ENCODE data around the gene MAGI2. TPM values are rescaled to one million over a fixed set of nuclear protein-coding genes. Genes with fewer than 3 reads are reported as not detected.

MAGI2 gene
- total RNA-seq, 1 experiment from 2014 or later: 2.0 TPM

DNA sequence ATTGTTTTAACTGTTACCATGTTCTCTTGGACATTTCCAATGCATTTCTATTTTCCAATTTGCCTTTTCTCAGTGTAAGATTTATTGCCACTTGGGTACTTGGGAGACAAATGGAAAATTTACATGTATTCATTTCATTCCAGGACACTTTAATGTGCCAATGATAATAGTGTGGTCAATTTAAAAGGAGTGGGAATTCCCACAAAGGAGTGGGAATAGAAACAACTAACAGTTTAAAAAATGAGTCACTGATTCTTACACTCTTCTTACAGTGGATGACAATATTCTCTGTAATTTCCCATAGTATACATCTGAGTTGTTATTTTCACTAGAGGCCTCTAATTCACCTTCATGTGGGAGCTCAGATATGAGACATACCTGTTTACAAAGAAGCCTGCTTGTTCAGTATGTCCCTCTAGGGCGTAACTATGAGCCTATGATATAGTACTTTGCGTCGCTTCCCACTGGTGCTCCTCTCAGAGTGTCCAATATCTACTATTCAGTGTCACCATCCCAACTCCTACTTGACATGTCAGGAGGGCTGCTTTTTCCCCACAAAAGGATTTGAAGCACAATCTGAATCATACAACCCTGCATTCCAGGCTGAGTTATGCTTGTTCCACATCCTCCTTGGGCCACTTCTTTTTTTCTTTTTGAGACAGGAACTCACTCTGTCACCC is 1353.6 kb downstream of the MAGI2 start:
- DNase-seq (ENCODE audit: low read depth, low spot score): no peak
- in situ Hi-C loops (cut with HindIII; ENCODE audit: low pct_unique_long_range_greater_than_20kb, low sequenced_read_pairs): no loop called here

- in situ Hi-C loops (cut with HindIII; ENCODE audit: low pct_unique_long_range_greater_than_20kb, low sequenced_read_pairs): no loop called here
- DNase-seq (ENCODE audit: low read depth, low spot score): no peak
Measured at GRCh38 chr7:78095549-78095948, 1357.9 kb downstream of the MAGI2 start.

- in situ Hi-C loops (cut with HindIII; ENCODE audit: low pct_unique_long_range_greater_than_20kb, low sequenced_read_pairs): no loop called here
- no peak for DNase-seq (ENCODE audit: low read depth, low spot score)
Measured at GRCh38 chr7:78092331-78092730, 1361.1 kb downstream of the MAGI2 start.

GRCh38 chr7:78090616-78091015 is 1362.9 kb downstream of the MAGI2 start:
- in situ Hi-C loops (cut with HindIII; ENCODE audit: low pct_unique_long_range_greater_than_20kb, low sequenced_read_pairs): no loop called here
- peak; percentile 54 for DNase-seq (ENCODE audit: low read depth, low spot score)

DNA sequence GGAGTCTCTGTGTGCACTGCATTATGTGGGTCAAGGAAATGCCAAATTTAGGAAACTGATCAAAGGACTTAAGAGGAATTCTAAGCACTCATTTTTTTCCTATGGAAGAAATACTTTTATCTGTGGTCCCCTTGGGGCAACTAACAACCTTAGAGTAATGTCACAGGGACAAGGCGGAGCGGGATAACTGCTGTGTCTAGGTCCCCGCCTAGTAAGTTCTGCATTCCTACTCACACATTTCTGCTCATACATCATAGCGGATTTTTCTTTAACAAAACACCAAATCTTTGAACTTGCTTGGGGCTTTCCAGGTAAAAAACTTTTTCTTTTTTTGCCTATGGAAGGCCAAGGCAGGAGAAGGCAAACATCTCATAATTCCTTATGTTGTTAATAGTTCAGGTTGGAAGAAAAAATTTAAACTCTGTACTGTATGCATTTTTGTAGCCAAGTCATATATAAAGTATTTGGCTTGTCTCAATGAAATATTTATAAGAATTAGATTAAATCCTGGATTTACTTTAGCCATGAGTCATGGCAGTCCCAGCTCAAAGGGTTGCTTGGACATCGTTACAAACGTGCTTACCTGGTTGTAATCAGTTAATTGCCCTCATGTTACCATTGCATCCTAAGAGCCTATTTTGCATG is 1369.9 kb downstream of the MAGI2 start:
- DNase-seq (ENCODE audit: low read depth, low spot score): no peak

DNA sequence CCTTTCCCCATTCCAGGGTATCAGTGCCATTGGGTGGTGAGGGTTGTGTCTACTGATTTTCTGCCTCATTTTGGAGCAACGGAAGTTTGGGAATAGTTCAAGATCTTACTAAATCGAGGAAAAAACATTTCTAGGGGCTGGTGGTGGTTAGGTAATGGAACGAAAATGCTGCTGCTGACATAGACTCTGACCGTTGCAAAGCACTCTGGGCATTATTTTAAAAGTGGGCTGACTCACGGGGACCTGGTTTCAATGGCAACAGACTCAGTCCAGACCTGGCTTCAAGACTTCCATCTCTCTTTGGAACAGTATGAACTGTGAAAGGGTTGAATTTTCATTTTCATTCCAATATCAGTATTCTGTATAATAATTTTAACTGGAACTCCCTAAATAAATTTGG is 1370.9 kb downstream of the MAGI2 start:
- in situ Hi-C loops (cut with HindIII; ENCODE audit: low pct_unique_long_range_greater_than_20kb, low sequenced_read_pairs): no loop called here
- DNase-seq (ENCODE audit: low read depth, low spot score): no peak

More for the DNA sequence above, 1369.9 kb downstream of the MAGI2 start:
- in situ Hi-C loops (cut with HindIII; ENCODE audit: low pct_unique_long_range_greater_than_20kb, low sequenced_read_pairs): no loop called here

GRCh38 chr7:78081888-78082287 is 1371.6 kb downstream of the MAGI2 start:
- peak; percentile 38 for DNase-seq (ENCODE audit: low read depth, low spot score)
- in situ Hi-C loops (cut with HindIII; ENCODE audit: low pct_unique_long_range_greater_than_20kb, low sequenced_read_pairs): no loop called here

DNA sequence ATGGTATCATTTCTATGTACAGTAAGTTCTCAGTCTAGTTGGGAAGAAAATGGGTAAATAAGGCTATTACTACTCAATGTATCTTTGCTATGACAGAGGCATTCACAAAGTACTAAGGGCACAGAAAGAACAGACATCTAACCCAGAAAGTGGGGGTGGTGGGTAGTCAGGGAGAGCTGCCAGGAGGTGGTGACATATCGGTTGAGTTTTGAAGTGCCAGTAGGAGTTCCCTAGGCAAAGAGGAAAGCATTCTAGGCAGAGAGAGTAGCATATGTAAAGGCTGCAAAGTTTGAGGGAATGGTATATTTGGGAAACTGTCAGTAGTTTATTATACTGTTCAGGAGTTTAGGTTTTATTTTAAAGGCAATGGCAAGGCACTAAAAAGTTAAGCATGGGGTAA is 1372.1 kb downstream of the MAGI2 start:
- DNase-seq (ENCODE audit: low read depth, low spot score): no peak
- in situ Hi-C loops (cut with HindIII; ENCODE audit: low pct_unique_long_range_greater_than_20kb, low sequenced_read_pairs): no loop called here

- in situ Hi-C loops (cut with HindIII; ENCODE audit: low pct_unique_long_range_greater_than_20kb, low sequenced_read_pairs): no loop called here
- DNase-seq (ENCODE audit: low read depth, low spot score): no peak
Measured at GRCh38 chr7:78080811-78081210, 1372.7 kb downstream of the MAGI2 start.

DNA sequence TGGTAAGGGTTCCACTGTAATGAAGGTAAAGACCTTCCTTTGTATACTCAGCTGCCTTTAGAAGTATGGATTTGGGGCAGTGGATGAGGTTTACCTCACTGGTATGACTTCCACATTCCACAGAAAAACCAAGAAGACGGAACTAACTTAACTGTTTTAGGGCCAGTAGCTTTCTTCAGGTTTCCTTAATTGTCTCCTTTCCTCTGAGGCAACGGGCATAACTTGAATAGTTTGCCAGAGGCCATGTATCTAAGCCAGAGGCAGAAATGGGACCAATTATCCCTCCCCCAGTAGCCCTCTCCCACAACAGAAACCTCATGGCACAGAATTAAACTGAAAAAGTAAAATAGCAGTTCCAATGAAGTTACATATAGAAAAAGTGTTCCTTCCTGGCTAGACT is 1373.2 kb downstream of the MAGI2 start:
- no peak for DNase-seq (ENCODE audit: low read depth, low spot score)
- in situ Hi-C loops (cut with HindIII; ENCODE audit: low pct_unique_long_range_greater_than_20kb, low sequenced_read_pairs): no loop called here

- DNase-seq (ENCODE audit: low read depth, low spot score): no peak
- in situ Hi-C loops (cut with HindIII; ENCODE audit: low pct_unique_long_range_greater_than_20kb, low sequenced_read_pairs): no loop called here
Measured at GRCh38 chr7:78074713-78075112, 1378.8 kb downstream of the MAGI2 start.

GRCh38 chr7:78073609-78074382 is 1379.7 kb downstream of the MAGI2 start:
- no peak for DNase-seq (ENCODE audit: low read depth, low spot score)

GRCh38 chr7:78072201-78072590 is 1381.3 kb downstream of the MAGI2 start:
- in situ Hi-C loops (cut with HindIII; ENCODE audit: low pct_unique_long_range_greater_than_20kb, low sequenced_read_pairs): no loop called here
- DNase-seq (ENCODE audit: low read depth, low spot score): no peak

More at GRCh38 chr7:78073609-78074382, 1379.7 kb downstream of the MAGI2 start:
- in situ Hi-C loops (cut with HindIII; ENCODE audit: low pct_unique_long_range_greater_than_20kb, low sequenced_read_pairs): no loop called here

GRCh38 chr7:78071491-78072200 is 1381.8 kb downstream of the MAGI2 start:
- in situ Hi-C loops (cut with HindIII; ENCODE audit: low pct_unique_long_range_greater_than_20kb, low sequenced_read_pairs): no loop called here
- no peak for DNase-seq (ENCODE audit: low read depth, low spot score)

DNA sequence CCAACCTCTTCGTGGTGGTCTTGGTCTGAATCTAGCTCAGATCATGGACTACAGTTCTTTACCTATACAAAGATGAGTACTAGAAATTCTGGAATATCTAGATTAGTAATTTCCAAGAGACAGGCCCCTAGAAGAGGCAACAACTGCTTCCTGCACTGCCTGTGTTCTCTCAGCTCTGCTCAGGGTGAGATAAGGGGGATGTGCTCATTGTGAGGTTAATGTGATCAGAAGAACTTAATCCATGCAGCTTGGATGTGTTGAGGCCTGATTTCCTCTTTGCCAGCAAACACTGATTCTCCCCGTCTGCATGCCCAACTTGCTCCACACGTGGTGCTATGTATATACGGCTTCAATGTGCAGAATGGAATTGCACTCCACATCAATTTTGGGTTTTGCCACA is 1386.9 kb downstream of the MAGI2 start:
- DNase-seq (ENCODE audit: low read depth, low spot score): no peak
- in situ Hi-C loops (cut with HindIII; ENCODE audit: low pct_unique_long_range_greater_than_20kb, low sequenced_read_pairs): no loop called here

DNA sequence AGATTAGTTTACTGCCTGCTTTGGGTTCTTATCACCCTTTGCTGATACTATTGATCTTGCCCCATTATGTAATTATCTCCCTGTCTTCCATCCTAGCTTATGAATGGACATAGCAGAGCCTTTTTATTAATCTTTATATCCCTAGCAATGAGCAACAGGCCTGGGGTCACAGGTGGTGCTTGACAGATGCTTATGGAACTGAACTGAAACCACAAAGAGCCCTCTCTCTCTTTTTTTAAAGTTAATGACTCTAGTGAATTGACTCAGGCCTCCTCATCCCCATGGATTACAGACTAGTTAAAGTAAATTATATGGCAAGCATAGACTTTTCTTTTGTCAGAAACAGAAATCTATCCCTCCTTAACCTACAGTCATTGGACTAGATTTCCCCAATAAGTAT is 1389.7 kb downstream of the MAGI2 start:
- in situ Hi-C loops (cut with HindIII; ENCODE audit: low pct_unique_long_range_greater_than_20kb, low sequenced_read_pairs): no loop called here
- DNase-seq (ENCODE audit: low read depth, low spot score): no peak

DNA sequence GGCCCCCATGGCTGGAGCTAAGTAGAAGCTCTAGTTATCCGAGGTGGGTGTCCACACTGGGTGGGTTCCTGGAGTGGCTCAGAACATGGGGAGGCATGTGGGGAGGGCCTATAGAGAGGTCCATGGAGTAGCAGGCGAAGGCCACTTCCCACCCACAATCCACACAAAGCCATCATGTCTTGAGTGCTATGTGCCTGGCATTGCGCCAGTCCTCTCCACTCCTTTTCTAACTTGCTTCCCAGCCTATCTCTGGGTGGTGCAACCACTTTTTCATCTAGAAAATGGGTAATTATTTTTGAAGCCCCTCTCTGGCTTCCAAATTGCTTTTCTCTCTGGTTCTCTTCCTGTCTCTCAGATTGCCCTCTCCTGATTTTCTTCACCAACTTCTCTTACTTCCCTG is 1391.3 kb downstream of the MAGI2 start:
- DNase-seq (ENCODE audit: low read depth, low spot score): no peak
- in situ Hi-C loops (cut with HindIII; ENCODE audit: low pct_unique_long_range_greater_than_20kb, low sequenced_read_pairs): no loop called here

DNA sequence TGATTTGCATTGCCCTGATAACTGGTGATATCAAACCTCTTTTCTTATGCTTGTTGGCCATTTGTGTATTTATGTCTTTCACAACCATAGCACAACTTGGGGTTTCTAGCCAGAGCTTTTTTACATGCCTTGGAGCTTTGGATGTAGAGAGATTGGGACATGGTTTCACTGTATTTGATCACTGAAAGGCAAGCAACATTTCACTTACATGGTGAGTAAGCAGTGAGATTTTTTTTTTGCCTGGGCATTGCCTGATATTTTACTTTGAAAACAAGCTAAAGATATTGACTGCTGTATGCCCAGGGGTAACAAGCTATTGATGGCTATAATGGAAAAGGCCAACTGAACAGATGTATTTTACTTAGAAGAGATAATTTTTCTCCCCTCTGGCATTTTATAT is 1395.9 kb downstream of the MAGI2 start:
- DNase-seq (ENCODE audit: low read depth, low spot score): no peak
- in situ Hi-C loops (cut with HindIII; ENCODE audit: low pct_unique_long_range_greater_than_20kb, low sequenced_read_pairs): no loop called here

Data from SK-MEL-5 (cell line).